ENCODE data around the gene RPEL1.
"Not testable (repeated sequence)": the region's sequence is repeated elsewhere in the genome, so short reads cannot be mapped to it uniquely, and the experiment has no call there.

Gene RPEL1

GRCh38 chr10:103238506-103239252 is 7.0 kb upstream of the RPEL1 start:
- DNase-seq = no peak

GRCh38 chr10:103241262-103242011 is 4.2 kb upstream of the RPEL1 start:
- peak; percentile 59 for DNase-seq

- peak; percentile 64 for DNase-seq
Measured at GRCh38 chr10:103244666-103245271, 918 bp upstream of the RPEL1 start.

GRCh38 chr10:103246324-103246723 is 637 bp downstream of the RPEL1 start:
- no peak for DNase-seq

GRCh38 chr10:103254113-103254512 is 8.4 kb downstream of the RPEL1 start:
- no peak for DNase-seq

- no peak for DNase-seq
Measured at GRCh38 chr10:103254538-103255325, 9.0 kb downstream of the RPEL1 start.

GRCh38 chr10:103256613-103257012 is 10.9 kb downstream of the RPEL1 start:
- DNase-seq = no peak

- DNase-seq = no peak
Measured at GRCh38 chr10:103257812-103258211, 12.1 kb downstream of the RPEL1 start.

GRCh38 chr10:103258928-103259327 is 13.2 kb downstream of the RPEL1 start:
- not testable (repeated sequence) for DNase-seq

- DNase-seq = no peak
Measured at GRCh38 chr10:103259989-103260388, 14.3 kb downstream of the RPEL1 start.

GRCh38 chr10:103262229-103262628 is 16.5 kb downstream of the RPEL1 start:
- DNase-seq = no peak

- DNase-seq = no peak
Measured at GRCh38 chr10:103265717-103266329, 20.1 kb downstream of the RPEL1 start.

GRCh38 chr10:103273041-103273441 is 27.4 kb downstream of the RPEL1 start:
- no peak for DNase-seq

- DNase-seq = no peak
Measured at GRCh38 chr10:103276251-103276895, 30.7 kb downstream of the RPEL1 start.

GRCh38 chr10:103276896-103277712 is 31.4 kb downstream of the RPEL1 start, which contains the start of gene INA:
INA (plus strand) TSS chr10:103277138; CDS start chr10:103277212, 74 bp downstream.
- DNase-seq = no peak

- DNase-seq = no peak
Measured at GRCh38 chr10:103277713-103278536, 32.2 kb downstream of the RPEL1 start.

- no peak for DNase-seq
Measured at GRCh38 chr10:103278537-103278823, 32.8 kb downstream of the RPEL1 start.

- DNase-seq = no peak
Measured at GRCh38 chr10:103278862-103279298, 33.2 kb downstream of the RPEL1 start.

- DNase-seq = no peak
Measured at GRCh38 chr10:103280031-103280430, 34.3 kb downstream of the RPEL1 start.

GRCh38 chr10:103280506-103280905 is 34.8 kb downstream of the RPEL1 start:
- no peak for DNase-seq
